ENCODE results near the gene KRT71.

DNA sequence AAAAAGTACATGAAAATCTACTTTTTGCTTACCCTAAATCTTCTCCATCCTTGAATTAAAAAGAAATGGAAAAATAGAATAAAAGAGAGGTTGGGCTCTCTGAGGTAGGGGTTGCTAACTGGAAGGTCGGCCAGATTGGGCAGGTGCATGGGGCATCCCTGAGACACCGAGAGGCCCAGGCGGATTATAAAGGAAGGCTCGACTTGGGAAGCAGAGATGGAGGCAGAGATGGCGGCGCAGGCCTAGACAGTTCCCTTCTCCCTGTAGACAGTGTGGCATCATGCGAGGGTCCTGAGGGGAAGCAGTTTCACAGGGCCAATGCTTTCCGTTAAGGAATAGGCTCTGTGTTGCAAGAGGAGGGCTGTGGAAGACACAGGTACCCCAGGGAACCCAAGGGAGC lies 24.4 kb upstream of the KRT71 start:
- TF ChIP-seq, protein P1, sequence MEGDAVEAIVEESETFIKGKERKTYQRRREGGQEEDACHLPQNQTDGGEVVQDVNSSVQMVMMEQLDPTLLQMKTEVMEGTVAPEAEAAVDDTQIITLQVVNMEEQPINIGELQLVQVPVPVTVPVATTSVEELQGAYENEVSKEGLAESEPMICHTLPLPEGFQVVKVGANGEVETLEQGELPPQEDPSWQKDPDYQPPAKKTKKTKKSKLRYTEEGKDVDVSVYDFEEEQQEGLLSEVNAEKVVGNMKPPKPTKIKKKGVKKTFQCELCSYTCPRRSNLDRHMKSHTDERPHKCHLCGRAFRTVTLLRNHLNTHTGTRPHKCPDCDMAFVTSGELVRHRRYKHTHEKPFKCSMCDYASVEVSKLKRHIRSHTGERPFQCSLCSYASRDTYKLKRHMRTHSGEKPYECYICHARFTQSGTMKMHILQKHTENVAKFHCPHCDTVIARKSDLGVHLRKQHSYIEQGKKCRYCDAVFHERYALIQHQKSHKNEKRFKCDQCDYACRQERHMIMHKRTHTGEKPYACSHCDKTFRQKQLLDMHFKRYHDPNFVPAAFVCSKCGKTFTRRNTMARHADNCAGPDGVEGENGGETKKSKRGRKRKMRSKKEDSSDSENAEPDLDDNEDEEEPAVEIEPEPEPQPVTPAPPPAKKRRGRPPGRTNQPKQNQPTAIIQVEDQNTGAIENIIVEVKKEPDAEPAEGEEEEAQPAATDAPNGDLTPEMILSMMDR (IDR thresholded peaks at IDR 0.05 in 4 of 5, conservative IDR thresholded peaks at IDR 0.05 in 1 of 5): no peak
- TF ChIP-seq POLR2A (IDR thresholded peaks at IDR 0.05): no peak
